A204.1 (cell line): ENCODE measurements around the gene DPP3.
"Not testable (repeated sequence)": the region's sequence is repeated elsewhere in the genome, so short reads cannot be mapped to it uniquely, and the experiment has no call there.

Experiments used
- FAIRE-seq: peaks from 2 replicates; lab custom pipeline; 2012; peaks lifted over from hg19 to GRCh38; lab: Jason Lieb, UNC

DPP3 gene

DNA sequence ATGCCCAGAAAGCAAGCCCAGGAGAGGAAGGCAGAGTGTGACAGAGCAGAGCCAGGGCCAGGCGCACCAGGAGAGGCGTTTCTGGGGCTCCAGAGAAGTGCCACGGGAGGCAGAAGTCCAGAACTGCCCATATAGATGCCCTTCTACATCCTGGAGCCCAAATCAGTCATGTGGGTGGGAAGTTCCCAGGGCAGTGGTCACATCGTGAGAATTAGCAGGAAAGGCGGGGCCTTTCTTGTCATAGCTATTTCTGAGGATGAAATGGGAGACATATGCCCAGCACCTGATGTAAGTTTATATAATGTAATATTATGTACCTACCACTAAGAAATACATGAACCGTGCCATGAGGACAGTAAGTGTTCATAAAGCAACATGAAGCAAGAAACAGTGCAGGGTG is 52.5 kb downstream of the DPP3 start:
- no peak for FAIRE-seq

DNA sequence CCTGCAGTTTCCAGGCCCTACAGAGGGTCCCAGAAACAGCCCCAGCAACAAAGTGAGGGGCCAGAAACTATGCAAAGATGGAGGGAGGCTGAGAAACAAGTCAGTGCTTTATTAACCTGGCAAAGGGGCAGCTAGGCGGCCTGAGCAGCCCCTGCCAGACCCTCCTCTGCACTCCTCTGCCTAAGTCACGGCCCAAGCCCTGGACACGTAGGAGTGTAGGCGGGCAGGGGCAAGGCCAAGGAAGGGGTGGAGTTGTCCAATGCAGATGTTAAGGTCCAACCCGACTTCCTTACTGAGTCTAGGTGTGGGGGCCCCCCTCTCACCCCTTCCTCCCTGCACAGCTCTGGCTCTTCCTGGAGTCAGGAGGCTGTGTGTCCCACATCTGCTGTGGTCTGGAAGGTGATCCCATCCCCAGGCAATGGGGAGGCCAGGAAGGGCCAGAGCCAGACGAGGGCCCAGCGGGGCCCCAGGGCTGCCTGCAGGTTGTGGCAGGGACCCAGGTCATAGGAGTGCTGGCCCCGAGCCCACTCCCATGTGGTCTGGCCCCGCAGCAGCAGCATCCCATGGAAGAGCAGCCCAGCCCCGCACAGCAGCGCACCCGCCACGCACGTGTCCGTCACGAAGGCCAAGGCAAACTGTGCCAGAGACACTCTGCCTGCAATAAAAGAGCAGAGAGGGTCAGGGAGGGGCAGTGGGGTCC is 59.1 kb downstream of the DPP3 start:
- FAIRE-seq: no peak

DNA sequence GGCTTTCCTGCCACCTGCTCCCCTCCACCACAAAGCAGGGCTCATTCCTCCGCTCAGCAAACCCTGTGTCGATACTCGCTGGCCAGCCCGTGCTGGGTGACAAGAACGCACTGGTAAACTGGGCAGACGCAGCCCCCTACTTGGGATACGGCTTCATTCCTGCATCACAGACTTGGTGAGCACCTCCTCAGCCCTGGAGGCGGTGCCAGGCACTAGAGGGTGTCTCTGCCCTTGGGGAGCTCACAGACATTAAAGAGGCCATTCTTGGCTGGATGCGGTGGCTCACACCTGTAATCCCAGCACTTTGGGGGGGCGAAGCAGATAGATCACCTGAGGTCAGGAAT is 59.6 kb downstream of the DPP3 start:
- FAIRE-seq: no peak

DNA sequence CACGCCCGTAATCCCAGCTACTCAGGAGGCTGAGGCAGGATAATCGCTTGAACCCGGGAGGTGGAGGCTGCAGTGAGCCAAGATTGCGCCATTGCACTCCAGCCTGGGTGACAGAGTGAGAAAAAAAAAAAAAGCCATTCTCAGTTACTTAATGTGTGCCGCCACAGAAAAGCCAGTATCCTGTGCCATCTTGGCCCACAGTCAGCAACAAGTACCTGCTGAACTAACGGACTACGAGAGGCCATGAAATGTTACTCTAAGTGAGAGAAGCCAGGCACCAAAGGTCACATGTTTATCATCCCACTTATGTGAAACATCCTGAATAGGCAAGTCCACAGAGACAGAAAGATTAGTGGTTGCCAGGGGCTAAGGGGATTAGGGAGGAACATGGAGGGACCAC is 60.4 kb downstream of the DPP3 start:
- not testable (repeated sequence) for FAIRE-seq

DNA sequence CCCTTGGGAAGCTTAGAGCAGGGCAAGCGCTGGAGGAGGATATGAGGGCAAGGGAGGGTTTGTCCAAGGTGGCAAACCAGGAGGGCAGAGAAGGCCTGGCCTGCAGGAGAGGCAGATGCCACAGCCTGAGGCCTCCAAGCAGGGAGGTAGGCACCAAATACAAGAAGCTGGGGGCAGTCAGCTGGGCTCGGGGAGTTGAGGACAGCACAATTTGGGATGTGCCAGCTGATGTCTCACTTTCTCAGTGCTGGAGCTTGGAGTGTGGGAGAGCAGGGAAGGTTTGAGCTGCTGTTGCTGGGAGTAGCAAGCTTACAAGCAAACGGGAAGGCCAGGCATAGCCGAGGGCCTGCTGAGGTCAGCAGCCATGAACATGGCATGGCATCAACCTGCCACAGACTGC is 61.7 kb downstream of the DPP3 start:
- no peak for FAIRE-seq

DNA sequence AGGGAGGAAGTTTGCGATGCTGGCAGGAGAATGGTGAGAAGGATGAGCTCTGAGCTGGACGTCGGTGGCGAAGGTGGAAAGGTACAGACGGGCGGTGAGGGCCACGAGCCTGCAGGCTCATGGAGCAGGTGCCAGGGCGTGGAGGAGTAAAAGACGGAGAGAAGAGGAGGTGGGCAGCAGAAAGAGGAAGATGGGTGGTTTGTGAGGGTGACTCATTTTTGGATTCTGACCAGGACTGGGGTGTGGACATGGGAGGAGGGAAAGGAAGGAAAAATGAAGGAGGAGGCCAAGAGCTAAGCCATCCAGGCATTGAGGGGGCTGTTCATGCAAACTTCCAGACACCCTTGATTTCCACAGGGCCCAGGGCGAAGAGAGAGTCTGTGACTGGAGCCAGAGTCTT is 62.1 kb downstream of the DPP3 start:
- FAIRE-seq: no peak

DNA sequence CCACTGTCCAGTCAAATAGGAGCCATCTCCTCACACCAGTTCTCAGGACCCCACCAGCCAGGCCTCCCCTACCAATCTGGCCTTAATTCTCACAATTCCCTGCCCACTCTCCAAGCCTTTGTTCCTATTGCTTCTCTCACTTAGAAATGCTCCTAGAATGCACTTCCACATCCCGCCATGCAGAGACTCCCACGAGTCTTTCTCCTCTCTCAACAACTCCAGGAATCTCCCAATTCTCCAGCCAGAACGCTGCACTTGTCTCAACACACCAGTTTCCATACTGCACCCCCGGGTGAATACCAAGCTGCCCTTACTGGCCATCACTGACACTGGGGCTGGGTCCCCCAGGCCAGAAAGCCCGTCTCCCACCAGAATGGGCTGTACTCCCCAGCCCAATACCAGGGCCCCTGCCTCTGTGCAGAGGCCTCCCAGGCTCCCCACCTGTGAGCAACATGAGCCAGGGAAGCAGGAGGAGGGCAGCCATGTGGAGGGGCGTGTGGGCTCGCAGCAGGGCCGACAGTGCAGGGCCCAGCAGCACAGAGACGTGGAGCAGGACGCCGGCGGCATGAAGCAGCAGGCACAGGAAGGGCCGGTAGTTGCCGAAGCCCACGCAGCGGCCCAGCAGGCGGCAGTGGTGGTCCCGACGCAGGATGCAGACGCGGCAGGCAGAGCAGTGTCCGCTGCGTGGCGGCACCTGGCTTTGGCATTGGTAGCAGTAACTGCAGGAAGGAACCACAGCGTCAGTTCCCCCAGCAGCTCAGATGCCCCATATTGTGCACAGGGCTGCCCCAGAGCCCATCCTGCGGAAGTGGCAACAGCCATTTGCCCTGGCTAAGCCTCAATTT is 63.3 kb downstream of the DPP3 start:
- FAIRE-seq: no peak

DNA sequence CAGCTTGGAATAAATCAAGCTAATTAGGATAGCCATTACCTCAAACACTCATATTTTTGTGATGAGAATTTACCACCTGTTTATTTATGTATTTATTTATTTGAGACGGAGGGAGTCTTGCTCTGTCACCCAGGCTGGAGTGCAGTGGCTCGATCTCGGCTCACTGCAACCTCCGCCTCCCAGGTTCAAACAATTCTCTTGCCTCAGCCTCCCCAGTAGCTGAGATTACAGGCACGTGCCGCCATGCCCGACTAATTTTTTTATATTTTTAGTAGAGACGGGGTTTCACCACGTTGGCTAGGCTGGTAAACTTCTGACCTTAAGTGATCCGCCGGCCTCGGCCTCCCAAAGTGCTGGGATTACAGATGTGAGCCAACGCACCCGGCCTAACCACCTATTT is 64.7 kb downstream of the DPP3 start:
- not testable (repeated sequence) for FAIRE-seq

DNA sequence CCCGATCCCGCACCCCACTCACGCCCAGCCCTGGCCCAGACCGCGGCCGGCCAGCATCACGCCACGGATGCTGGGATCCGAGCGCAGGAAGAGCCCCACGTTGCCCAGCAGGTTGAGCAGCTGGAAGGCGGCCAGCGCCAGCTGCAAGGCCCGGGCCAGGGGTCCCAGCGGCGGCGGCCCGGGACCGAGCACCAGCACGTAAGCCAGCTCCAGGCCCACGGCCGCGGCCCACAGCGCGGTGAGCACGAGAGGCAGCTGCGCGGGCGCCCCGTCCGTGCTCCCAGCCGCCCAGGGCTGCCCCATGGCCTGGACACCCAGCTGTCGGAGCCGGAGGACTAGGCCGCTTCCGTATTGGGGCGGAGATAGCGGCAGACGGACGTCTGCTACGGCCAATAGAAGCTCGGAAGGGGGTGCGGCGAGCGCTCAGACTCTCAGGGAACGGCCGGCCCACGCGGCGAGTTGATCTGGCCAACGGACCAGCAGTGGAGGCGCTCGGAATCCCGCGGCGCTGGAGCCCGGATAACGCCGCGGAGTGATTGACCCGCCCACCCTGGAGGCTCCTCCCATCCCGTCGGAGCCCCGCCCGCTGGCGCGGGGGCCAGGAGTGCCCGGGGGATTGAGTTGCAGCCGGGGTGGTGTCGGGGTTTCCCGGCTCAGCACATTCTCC is 65.6 kb downstream of the DPP3 start, which contains the start of gene ZDHHC24:
Gene ZDHHC24, minus strand, starts transcription at position 348 of the 667 bp plus-strand sequence. Its CDS starts 45 bp downstream, at position 303.
- peak; percentile 93 for FAIRE-seq

DNA sequence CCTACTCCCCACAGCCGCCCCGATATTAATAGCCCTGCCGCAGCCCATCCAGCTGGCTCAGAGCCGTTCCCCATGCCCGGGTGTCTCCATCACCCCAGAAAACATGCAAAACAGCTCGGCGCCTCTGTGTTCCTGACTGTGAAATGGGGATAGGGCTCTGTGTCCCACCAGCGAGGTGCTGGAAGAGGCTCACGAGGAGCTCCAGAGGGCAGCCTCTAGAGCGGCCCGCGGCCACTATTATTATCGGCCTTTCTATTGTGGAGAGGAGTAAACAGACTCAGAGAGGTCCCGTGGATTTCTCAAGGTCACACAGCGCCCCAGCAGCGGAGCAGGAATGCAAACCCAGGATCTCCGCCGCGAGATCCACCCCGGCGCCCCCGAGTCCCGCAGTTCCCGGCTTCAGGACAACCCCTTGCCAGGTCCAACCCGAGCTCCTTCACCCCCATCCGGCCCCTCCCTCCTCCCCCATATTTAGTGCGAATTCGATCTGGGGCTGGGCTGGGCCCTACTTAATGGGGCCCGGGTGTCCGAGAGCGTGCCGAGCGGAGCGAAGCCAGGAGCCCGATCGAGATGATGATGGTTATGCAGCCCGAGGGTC is 66.2 kb downstream of the DPP3 start, which contains the start of gene ACTN3:
Gene ACTN3, plus strand, starts transcription at position 536 of the 598 bp plus-strand sequence. Its CDS starts 35 bp downstream, at position 571.
- no peak for FAIRE-seq

DNA sequence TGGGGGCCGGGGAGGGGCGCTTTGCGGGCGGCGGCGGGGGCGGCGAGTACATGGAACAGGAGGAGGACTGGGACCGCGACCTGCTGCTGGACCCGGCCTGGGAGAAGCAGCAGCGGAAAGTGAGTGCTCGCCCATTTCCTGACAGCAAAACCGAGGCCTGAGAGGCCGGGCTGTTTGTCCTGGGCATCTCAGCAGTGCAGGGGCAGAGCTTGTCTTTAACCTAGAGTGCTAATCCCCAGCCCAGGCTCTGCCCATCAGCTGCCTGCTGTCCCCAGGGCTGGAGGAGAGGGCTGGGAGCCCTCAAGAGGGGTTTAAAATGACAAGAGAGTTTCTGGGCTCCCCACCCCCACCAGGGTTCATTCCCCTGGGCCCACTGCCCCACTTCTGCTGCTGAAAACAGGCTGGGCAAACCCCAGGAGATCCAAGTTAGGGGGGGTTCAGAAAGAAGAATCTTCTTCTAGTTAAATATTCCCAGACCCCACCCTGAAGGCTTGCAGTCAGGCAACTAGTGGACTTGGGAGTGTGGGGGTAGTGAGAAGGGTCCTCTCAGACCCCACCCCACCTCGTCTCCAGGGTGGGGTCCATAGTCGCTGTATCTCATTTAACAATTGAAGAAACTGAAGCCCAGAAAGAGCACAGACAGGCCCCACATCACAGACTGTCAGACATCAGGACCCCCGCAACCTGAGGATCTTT is 66.9 kb downstream of the DPP3 start:
- FAIRE-seq: no peak

DNA sequence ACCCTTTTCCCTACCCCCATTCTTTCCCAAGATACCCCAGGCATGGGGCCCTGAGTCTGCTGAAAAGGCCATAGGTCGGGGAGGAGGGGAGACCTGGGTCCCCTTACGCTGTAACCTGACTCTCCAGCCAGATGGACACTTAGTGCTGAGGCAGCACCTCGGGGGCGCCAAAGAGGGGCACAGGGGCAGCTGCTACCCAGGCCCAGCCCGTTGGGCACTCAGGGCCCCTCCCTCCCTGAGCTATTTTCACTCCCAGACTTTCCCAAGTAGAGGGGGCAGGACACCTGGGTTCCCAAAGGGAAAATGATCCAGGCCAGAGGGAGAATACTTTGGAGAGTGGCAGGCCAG is 67.4 kb downstream of the DPP3 start:
- no peak for FAIRE-seq

DNA sequence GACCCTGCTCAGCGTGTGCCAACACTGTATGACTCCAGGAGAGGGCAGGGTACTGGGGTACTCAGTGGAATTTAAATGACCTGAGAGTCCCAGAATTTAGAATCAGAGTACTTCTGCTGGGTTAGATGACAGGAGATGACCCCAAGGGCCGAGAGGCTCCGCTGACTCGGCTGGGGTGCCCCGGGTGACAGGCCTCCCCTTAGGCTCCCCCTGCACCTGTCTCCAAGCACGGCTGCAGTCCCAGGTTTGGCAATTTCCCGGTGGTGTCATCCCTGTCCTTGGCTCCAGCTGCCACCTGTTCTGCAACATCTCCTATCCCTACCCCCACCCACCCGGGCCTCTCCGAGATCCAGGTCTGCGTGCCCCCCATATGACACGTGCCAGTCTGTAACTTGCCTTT is 67.8 kb downstream of the DPP3 start:
- no peak for FAIRE-seq

DNA sequence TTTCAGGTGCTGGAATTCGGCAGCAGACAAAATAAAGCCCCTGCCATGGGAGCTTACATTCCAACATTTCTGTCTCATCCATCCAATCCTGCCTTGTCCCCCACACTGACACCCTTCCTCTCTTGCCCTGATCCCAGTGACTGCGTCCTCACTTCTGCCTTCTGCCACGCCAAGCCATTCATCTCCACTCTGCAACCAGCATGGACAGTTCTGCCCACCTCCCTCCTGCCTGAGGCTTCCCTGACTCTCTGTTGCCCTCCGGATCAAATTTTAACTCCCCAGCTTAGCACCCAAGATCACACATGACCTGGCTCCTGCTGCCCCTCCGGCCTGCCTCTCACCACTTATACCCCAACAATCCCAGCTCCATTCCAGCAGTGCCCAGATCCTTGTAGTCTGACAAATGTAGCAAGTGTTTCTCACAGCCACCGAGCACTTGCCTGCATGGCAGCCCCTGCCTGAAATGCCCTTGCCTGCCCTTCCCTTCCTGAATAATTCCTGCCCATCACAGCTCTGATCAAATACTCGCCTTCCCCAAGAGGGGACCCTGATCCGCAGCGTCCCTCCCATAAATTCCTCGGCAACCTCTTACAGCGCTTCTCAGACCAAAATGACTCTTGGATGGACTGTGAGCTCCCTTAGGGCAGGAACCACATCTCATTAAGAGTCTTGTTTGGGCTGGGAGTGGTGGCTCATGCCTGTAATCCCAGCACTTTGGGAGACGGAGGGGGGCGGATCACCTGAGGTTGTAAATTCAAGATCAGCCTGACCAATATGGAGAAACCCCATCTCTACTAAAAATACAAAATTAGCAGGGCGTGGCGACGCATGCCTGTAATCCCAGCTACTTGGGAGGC is 68.8 kb downstream of the DPP3 start:
- no peak for FAIRE-seq

DNA sequence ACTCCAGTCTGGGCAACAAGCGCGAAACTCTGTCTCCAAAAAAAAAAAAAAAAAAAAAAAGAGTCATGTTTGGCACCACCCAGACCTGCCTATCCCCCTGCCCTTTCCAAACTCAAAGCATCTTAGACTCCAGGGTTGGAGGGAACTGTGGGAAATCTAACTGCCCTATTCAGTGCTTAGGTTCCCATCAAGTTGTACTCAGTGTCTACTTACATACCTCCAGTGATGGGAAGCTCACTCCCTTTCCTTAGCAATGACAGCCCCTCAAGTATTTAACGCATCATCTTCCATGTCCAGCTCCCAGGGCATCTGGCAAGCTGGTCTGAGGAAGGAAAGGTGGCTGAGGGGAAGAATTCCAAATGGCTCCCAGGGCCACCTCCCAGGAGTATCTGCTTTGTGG is 69.5 kb downstream of the DPP3 start:
- no peak for FAIRE-seq

DNA sequence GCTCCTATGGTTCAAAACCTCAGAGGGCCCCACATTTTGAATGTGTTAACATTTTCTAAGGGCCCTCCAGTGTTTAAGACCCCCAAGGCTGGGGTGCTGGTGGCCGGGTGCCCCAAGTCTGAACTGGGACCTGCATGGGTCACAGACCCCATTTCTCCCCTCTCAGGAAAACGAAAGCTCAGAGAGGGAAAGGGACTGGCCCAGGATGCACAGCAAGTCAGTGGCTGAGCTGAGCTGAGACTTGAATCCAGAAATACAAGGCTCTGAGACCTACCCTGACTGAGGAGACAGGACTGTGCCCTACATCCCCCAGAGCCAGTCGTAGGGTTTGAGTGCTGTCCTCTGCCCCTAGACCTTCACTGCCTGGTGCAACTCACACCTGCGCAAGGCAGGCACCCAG is 70.7 kb downstream of the DPP3 start:
- no peak for FAIRE-seq

DNA sequence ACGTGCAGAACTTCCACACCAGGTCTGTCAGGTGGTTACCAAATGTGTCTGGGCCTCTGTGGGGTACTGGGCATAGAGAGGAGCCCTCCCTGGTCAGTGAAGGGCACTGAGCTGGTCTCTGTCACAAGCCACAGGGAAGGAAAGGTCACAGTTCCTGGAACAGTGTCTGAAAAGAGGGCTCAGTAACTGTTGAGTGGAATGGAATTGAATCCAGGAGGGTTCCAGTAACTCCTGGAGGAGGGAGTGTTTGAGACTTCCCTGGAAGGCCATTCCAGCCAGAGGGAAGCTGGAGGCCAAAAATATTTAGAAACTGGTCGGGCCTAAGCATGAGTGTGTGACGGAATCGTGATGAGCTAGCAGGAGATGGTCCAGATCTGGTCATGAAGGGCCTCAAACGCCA is 74.4 kb downstream of the DPP3 start:
- FAIRE-seq: no peak

DNA sequence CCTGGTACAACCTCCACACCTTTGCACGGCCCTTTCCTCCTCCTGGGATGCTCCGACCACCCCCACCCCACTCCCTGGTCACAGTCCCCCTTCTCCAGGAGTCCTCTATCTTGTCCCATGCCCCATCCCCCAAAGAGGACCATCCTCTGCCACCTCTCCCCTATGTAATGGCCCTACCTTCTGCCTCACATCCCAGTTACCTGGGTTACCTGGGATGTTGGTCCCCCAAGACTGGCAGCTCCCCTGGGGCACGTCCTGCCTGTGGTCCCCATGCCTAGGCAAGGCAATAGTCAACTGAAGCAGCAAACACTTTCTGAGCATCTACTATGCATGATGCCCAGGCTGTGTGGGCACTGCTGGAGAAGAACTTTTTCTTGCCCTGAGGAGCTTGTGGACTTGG is 75.2 kb downstream of the DPP3 start:
- FAIRE-seq: no peak

DNA sequence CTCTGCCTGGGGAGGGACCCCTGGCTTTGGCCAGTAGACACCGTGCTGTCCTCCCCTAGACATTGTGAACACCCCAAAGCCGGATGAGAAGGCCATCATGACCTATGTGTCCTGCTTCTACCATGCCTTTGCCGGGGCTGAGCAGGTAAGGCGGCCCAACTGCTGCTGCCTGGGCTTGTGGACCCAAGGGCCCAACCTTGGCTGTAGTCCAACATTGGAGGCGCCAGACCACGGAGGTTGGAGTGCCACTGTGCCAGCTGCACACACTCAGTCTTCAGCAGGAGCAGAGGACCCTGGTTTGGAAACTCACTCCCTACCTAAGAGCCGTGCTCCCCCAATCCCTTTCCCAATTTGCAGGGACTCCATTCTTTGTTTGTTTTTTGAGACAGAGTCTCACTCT is 75.9 kb downstream of the DPP3 start:
- FAIRE-seq: no peak

DNA sequence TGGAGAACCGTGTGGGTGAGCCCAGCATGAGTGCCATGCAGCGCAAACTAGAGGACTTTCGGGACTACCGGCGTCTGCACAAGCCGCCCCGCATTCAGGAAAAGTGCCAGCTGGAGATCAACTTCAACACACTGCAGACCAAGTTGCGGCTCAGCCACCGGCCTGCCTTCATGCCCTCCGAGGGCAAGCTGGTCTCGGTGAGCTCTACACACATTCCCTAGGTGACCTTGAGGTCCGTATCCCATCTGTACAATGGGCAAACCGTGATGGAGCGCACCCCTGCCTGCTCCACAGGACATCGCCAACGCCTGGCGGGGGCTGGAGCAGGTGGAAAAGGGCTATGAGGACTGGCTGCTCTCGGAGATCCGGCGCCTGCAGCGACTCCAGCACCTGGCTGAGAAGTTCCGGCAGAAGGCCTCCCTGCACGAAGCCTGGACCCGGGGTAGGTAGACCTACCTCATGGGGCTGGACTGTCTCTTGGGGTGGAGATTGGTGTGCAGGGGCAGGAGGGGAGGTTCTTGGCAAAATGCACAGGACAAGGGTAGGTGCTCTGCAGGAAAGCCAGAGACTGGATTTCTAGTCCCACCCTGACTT is 77.6 kb downstream of the DPP3 start:
- no peak for FAIRE-seq
